HG02571 (cell line): ENCODE measurements around the gene PRKCD.

Source experiments
- ATAC-seq: cut with Tn5 transposase; IDR thresholded peaks from one replicate; pipeline ENCODE4 v1.9.1; 2021; ENCODE audit warnings: mild to moderate bottlenecking, moderate library complexity; ENCODE audit not compliant: unreplicated experiment

Gene PRKCD

GRCh38 chr3:53188720-53189119 lies 27.7 kb downstream of the PRKCD start:
- ATAC-seq = no peak

- no peak for ATAC-seq
These were observed 28.3 kb downstream of the PRKCD start for GRCh38 chr3:53189276-53189675.

GRCh38 chr3:53190659-53191058 lies 29.6 kb downstream of the PRKCD start:
- ATAC-seq = no peak

GRCh38 chr3:53191836-53192480 lies 30.9 kb downstream of the PRKCD start:
- no peak for ATAC-seq

- ATAC-seq = peak; percentile 41
These were observed 31.6 kb downstream of the PRKCD start for GRCh38 chr3:53192608-53193007.

- ATAC-seq = no peak
These were observed 32.6 kb downstream of the PRKCD start for GRCh38 chr3:53193466-53194209.

GRCh38 chr3:53194210-53195065 lies 33.4 kb downstream of the PRKCD start:
- no peak for ATAC-seq

- ATAC-seq = no peak
These were observed 34.0 kb downstream of the PRKCD start for GRCh38 chr3:53195066-53195450.

GRCh38 chr3:53195602-53196574 lies 34.9 kb downstream of the PRKCD start:
- ATAC-seq = peak; percentile 40

GRCh38 chr3:53196575-53197407 lies 35.8 kb downstream of the PRKCD start:
- no peak for ATAC-seq

- no peak for ATAC-seq
These were observed 37.4 kb downstream of the PRKCD start for GRCh38 chr3:53198256-53198977.

- ATAC-seq = no peak
These were observed 38.0 kb downstream of the PRKCD start for GRCh38 chr3:53198996-53199395.

- ATAC-seq = no peak
These were observed 38.8 kb downstream of the PRKCD start for GRCh38 chr3:53199834-53200233.

GRCh38 chr3:53200501-53201498 lies 39.8 kb downstream of the PRKCD start:
- ATAC-seq = no peak

GRCh38 chr3:53202331-53203015 lies 41.5 kb downstream of the PRKCD start:
- ATAC-seq = no peak

GRCh38 chr3:53211706-53212702 lies 51.0 kb downstream of the PRKCD start:
- ATAC-seq = no peak
